Gastrocnemius medialis (tissue), 4 donors: ENCODE data around the gene TCP11. TPM values are rescaled to one million over a fixed set of nuclear protein-coding genes. Genes with fewer than 3 reads are reported as not detected.
"Not testable (repeated sequence)": the region's sequence is repeated elsewhere in the genome, so short reads cannot be mapped to it uniquely, and the experiment has no call there.

ENCODE experiments used
- ATAC-seq, 2 donors: fragments of 150-250 bp; one replicate each; pipeline ENCODE4 v1.9.1; 2016
- DNase-seq, 2 donors: peaks; one replicate each; pipeline ENCODE4 v3.0.0-alpha.2; 2019
- H3K27ac ChIP-seq, 4 donors: fragments of 200-600 bp; sonication (generic); 1 replicate in 1 of 4; 2 replicates in 3 of 4; pipeline ENCODE4 v1.5.1; 2016 to 2018; ENCODE audit warnings: mild to moderate bottlenecking in 2 of 4, moderate library complexity in 1 of 4
- H3K27me3 ChIP-seq, 3 donors: fragments of 200-600 bp; sonication (generic) in 2 of 3; 1 replicate in 1 of 3; 2 replicates in 2 of 3; pipeline versions ENCODE4 v1.5.1 to v1.6.0; 2016 to 2019; ENCODE audit warnings: mild to moderate bottlenecking in 1 of 3, moderate library complexity in 1 of 3
- H3K36me3 ChIP-seq, 2 donors: fragments of 200-600 bp; sonication (generic) in 1 of 2; one replicate each; pipeline ENCODE4 v1.5.1; 2017 to 2018
- H3K4me1 ChIP-seq, 2 donors: fragments of 200-600 bp; sonication (generic) in 1 of 2; one replicate each; pipeline ENCODE4 v1.5.1; 2016 to 2017; ENCODE audit warnings: mild to moderate bottlenecking in 2 of 2
- H3K4me3 ChIP-seq, 4 donors: fragments of 200-600 bp; sonication (generic) in 3 of 4; 1 replicate in 1 of 4; 2 replicates in 3 of 4; pipeline ENCODE4 v1.5.1; 2016 to 2019; ENCODE audit warnings: mild to moderate bottlenecking in 2 of 4
- H3K9me3 ChIP-seq, 3 donors: fragments of 200-600 bp; sonication (generic) in 2 of 3; 1 replicate in 1 of 3; 2 replicates in 2 of 3; pipeline ENCODE4 v1.5.1; 2016 to 2019
- POLR2A ChIP-seq, 2 donors: fragments of 450-650 bp; IDR thresholded peaks; one replicate each; pipeline ENCODE4 v1.6.1; 2017; ENCODE audit warnings: antibody characterized with exemption in 2 of 2, mild to moderate bottlenecking in 2 of 2, moderate library complexity in 2 of 2
- in situ Hi-C, 4 donors: fragments of 200-750 bp; cut with MboI; loops; one replicate each; pipeline versions ENCODE4 v1.15.0 to v1.8.0; 2017; ENCODE audit warnings: low sequenced_read_pairs in 4 of 4
- intact Hi-C: fragments of 100-400 bp; cut with DNase I; formaldehyde crosslinking; loops from one replicate; pipeline ENCODE4 v1.15.1; 2023; ENCODE audit warnings: low total_unique reads
- total RNA-seq, 4 donors: library from RNA; depleted of rRNA; stranded (reverse); fragments of >200 nt; gene quantifications; one replicate each; pipeline versions ENCODE4 v1.1.0 to v1.2.3, GENCODE V29; 2016
- TF ChIP-seq, protein P1 (sequence below), 5 experiments: fragments of 450-650 bp in 3 of 5; fragments of 200-600 bp in 2 of 5; sonication (generic) in 2 of 5; IDR thresholded peaks in 4 of 5; conservative IDR thresholded peaks in 1 of 5; 1 replicate in 4 of 5; 2 replicates in 1 of 5; pipeline ENCODE4 v1.5.1; 2016 to 2019; ENCODE audit warnings: antibody characterized with exemption in 5 of 5, mild to moderate bottlenecking in 3 of 5, moderate library complexity in 3 of 5

The TCP11 gene
- total RNA-seq, 4 donors from 2014 or later = 0.41 TPM; not detected in 3

DNA sequence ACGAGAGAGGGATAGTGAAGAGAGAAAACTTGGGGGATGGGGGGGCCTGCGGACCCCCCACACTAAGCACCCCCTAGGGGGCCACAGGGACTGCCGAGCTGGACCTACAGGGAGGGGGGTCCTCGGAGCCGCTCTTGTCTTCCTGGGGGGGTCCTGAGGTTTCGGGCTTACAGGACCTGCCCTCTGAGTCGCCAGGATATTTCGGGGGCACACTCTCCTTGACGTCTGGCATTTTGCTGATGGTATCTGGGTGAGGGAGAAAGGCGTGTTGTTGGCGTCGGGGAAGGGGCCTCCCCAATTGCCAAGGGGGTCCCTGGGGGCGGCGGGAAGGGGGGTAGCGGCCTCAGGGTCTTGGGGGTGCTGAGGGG is 516 bp downstream of the TCP11 start:
- Histone ChIP-seq H3K27ac (no peak overlapping the region), H3K4me1 (peaks cover 0 to 4% of the 10 kb centered on the region in 2 donors), H3K27me3 (peaks cover 6 to 7% (median 6%) of the 10 kb centered on the region in 3 donors), H3K36me3 (no peaks in the 10 kb centered on the region), H3K9me3 (no peaks in the 10 kb centered on the region), H3K4me3 (peak overlapping the region in 2 of 4 donors; percentile 11 to 28)
- intact Hi-C loops (loop anchor here (1.0 kb wide), 1 partner anchor 154 kb away; no protein-coding TSS in a partner anchor), in situ Hi-C loops (loop anchor here in 1 of 4 donors (10.0 kb wide), 1 partner anchor 64 kb away; no protein-coding TSS in a partner anchor)
- ATAC-seq (no peak), DNase-seq (no peak)
- TF ChIP-seq, protein P1, sequence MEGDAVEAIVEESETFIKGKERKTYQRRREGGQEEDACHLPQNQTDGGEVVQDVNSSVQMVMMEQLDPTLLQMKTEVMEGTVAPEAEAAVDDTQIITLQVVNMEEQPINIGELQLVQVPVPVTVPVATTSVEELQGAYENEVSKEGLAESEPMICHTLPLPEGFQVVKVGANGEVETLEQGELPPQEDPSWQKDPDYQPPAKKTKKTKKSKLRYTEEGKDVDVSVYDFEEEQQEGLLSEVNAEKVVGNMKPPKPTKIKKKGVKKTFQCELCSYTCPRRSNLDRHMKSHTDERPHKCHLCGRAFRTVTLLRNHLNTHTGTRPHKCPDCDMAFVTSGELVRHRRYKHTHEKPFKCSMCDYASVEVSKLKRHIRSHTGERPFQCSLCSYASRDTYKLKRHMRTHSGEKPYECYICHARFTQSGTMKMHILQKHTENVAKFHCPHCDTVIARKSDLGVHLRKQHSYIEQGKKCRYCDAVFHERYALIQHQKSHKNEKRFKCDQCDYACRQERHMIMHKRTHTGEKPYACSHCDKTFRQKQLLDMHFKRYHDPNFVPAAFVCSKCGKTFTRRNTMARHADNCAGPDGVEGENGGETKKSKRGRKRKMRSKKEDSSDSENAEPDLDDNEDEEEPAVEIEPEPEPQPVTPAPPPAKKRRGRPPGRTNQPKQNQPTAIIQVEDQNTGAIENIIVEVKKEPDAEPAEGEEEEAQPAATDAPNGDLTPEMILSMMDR (IDR thresholded peaks at IDR 0.05 in 4 of 5, conservative IDR thresholded peaks at IDR 0.05 in 1 of 5) = no peak
- no peak for TF ChIP-seq POLR2A (IDR thresholded peaks at IDR 0.05)

DNA sequence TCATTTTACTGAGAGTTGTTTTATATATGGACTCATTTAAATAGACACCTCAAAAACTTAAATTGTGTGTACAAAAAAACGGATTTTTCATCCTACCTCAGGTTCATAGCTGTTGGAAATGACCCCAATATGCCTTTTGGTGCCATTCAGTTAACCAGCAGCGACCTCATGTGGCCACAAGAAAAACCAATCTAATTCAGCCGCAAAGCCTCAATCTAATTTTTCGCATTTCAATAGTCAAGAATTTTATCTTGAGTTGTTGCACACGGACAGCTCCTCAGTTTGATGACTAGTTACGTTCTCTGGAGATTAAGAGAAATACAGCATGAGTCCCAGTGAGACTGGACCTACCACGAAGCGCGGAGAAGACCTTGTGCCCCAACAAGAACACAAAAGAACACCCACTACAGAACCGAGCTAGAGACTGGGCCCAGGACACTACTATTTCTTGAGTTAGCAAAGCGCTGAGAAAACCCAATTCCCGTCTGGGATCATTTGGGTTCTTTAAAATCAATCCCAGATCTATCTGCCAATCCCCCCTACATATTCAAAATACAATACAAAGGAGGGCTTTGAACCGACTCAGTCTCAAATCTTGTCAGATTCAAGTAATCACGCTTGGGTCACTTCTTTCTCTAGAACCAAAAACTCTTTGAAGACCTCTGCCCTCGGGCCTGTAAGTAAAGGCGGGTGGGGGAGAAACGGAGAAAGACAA is 1.1 kb downstream of the TCP11 start:
- ATAC-seq (peak in 1 of 2 donors; percentile 49), DNase-seq (peak in 1 of 2 donors; percentile 17)
- Histone ChIP-seq H3K36me3 (no peaks in the 10 kb centered on the region), H3K9me3 (no peaks in the 10 kb centered on the region), H3K27ac (no peak overlapping the region), H3K27me3 (peaks cover 6 to 7% (median 6%) of the 10 kb centered on the region in 3 donors), H3K4me3 (no peak overlapping the region), H3K4me1 (peaks cover 0 to 4% of the 10 kb centered on the region in 2 donors)
- TF ChIP-seq, protein P1 (IDR thresholded peaks at IDR 0.05 in 4 of 5, conservative IDR thresholded peaks at IDR 0.05 in 1 of 5) = peak; percentile 76 to 89 (median 82)
- TF ChIP-seq POLR2A (IDR thresholded peaks at IDR 0.05) = no peak
- intact Hi-C loops = loop anchor here (1.0 kb wide), 1 partner anchor 154 kb away; no protein-coding TSS in a partner anchor
- in situ Hi-C loops = loop anchor here in 2 of 4 donors (5.0 to 10.0 kb wide), 2 partner anchors 65 to 153 kb away; no protein-coding TSS in a partner anchor

DNA sequence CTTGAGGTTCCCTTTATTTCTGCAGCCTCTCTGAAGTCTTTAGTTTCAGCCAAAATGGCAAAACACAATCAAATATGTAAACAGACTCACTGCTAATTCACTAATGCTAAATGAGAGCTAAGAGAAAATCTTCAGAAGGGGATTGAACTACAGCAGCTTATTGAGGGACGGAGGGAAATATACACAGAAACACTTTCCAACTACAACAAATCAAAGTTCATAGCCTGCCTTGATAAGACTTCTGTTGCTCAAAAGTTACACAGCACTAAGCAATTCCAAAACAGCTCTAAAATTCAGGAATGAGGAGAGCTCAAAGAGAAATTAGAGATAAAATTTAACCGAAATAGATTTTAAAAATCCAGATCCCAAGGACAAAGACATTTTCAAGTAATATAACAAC is 1.7 kb downstream of the TCP11 start:
- intact Hi-C loops (no loop called here), in situ Hi-C loops (loop anchor here in 2 of 4 donors (5.0 kb wide), 1 partner anchor 152 kb away; no protein-coding TSS in a partner anchor)
- H3K27me3 ChIP-seq = peaks cover 6 to 7% (median 6%) of the 10 kb centered on the region in 3 donors
- no peak for DNase-seq
- no peaks in the 10 kb centered on the region for H3K9me3 ChIP-seq
- ATAC-seq = no peak
- no peaks in the 10 kb centered on the region for H3K36me3 ChIP-seq
- H3K4me3 ChIP-seq = no peak overlapping the region
- no peak overlapping the region for H3K27ac ChIP-seq
- peaks cover 0 to 4% of the 10 kb centered on the region in 2 donors for H3K4me1 ChIP-seq
- no peak for TF ChIP-seq POLR2A (IDR thresholded peaks at IDR 0.05)
- TF ChIP-seq, protein P1 (IDR thresholded peaks at IDR 0.05 in 4 of 5, conservative IDR thresholded peaks at IDR 0.05 in 1 of 5) = no peak

DNA sequence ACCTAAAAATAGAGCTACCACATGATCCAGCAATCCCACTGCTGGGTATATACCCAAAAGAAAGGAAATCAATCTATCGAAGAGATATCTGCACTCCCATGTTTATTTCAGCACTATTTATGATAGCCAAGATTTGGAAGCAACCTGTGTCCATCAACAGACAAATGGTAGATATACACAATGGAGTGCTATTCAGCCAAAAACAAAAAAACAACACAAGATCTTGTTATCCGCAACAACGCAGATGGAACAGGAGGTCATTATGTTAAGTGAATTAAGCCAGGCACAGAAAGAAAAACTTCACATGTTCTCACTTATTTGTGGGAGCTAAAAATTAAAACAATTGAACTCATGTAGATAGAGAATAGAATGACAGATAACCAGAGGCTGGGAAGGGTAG is 2.9 kb downstream of the TCP11 start:
- DNase-seq, H3K27me3 ChIP-seq, H3K9me3 ChIP-seq, H3K36me3 ChIP-seq, ATAC-seq, intact Hi-C loops, H3K4me1 ChIP-seq, H3K4me3 ChIP-seq, H3K27ac ChIP-seq: not testable (repeated sequence)
- in situ Hi-C loops = loop anchor here in 2 of 4 donors (5.0 kb wide), 1 partner anchor 151 kb away; no protein-coding TSS in a partner anchor

DNA sequence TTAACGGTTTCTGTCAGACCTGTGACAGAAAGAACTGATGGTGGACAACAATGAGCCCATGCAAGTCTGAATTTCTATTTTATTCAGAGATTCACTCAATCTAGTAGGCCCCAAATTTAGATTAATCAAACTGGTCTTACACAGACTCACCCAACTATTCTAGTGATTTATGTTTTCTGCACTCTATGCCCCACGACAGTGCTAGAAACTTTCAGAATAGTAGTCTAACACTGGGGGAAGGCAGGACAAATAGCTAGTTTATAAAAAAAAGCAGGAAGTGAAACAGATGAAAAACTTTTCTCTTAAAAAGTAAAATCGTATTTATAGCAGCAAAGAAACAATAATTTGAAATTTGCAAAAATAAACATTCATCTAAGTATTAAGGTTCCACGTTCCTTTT is 5.0 kb downstream of the TCP11 start:
- H3K27ac ChIP-seq = no peak overlapping the region
- peaks cover 0 to 4% of the 10 kb centered on the region in 2 donors for H3K4me1 ChIP-seq
- DNase-seq (no peak), ATAC-seq (no peak)
- TF ChIP-seq POLR2A (IDR thresholded peaks at IDR 0.05) = no peak
- TF ChIP-seq, protein P1 (IDR thresholded peaks at IDR 0.05 in 4 of 5, conservative IDR thresholded peaks at IDR 0.05 in 1 of 5) = no peak
- in situ Hi-C loops = loop anchor here in 2 of 4 donors (5.0 kb wide), 1 partner anchor 149 kb away; no protein-coding TSS in a partner anchor
- H3K9me3 ChIP-seq = no peaks in the 10 kb centered on the region
- intact Hi-C loops = no loop called here
- no peak overlapping the region for H3K4me3 ChIP-seq
- H3K36me3 ChIP-seq = no peaks in the 10 kb centered on the region
- H3K27me3 ChIP-seq = peaks cover 6 to 7% (median 6%) of the 10 kb centered on the region in 3 donors
